ENCODE data around the gene PNMA6E.

The PNMA6E gene

DNA sequence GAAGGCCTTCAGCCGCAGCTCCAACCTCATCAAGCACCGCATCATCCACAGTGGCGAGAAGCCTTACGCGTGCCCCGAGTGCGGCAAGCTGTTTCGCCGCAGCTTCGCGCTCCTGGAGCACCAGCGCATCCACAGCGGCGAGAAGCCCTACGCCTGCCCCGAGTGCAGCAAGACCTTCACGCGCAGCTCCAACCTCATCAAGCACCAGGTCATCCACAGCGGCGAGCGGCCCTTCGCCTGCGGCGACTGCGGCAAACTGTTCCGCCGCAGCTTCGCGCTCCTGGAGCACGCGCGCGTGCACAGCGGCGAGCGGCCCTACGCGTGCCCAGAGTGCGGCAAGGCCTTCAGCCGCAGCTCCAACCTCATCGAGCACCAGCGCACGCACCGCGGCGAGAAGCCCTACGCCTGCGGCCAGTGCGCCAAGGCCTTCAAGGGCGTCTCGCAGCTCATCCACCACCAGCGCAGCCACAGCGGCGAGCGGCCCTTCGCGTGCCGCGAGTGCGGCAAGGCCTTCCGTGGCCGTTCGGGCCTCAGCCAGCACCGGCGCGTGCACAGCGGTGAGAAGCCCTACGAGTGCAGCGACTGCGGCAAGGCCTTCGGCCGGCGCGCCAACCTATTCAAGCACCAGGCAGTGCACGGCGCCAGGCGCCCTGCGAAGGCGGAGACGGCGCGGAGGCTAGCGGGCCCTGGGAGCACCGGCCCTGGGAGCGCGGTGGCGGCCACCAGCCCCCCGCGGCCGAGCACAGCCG, 19.9 kb upstream of the PNMA6E start:
- no peak overlapping the region for H3K9ac ChIP-seq (ENCODE audit: insufficient read length, low read depth)
- TF ChIP-seq YY1 (IDR thresholded peaks at IDR 0.05; ENCODE audit: insufficient read depth, insufficient read length) (no peak), ZNF274 (IDR thresholded peaks at IDR 0.05; ENCODE audit: low read depth, low read length) (no peak), SUZ12 (IDR thresholded peaks at IDR 0.05; ENCODE audit: extremely low read depth, insufficient read depth, insufficient read length) (no peak)
- H3K36me3 ChIP-seq (ENCODE audit: insufficient read depth, insufficient read length, low read length): no peaks in the 10 kb centered on the region
- no peaks in the 10 kb centered on the region for H3K9me3 ChIP-seq (ENCODE audit: insufficient read depth, low read length)
- H3K4me1 ChIP-seq (ENCODE audit: insufficient read depth, insufficient read length): no peaks in the 10 kb centered on the region
- no peak overlapping the region for H3K4me3 ChIP-seq (ENCODE audit: insufficient read length, low read depth)
- H3K27me3 ChIP-seq (ENCODE audit: insufficient read depth, insufficient read length): no peaks in the 10 kb centered on the region
- no peak for DNase-seq (ENCODE audit: low read depth, low spot score)

DNA sequence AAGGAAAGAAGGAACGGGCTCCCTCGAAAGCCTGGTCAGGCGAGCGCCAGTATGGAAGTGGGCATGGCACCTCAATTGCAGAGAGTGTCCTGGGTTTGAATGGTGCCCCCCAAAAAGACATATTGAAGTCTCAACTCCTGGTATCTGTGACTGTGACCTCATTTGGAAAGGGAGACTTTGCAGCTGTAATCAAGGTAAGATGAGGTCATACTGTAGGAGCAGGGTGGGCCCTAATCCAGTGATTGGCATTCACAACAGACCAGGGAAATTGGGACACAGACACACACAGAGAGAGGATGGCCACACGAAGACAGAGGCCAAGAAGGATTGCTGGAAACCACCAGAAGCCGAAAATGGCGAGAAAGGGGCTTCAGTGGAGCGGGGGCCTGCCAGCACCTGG, 16.5 kb upstream of the PNMA6E start:
- Histone ChIP-seq H3K4me3 (ENCODE audit: insufficient read length, low read depth) (no peak overlapping the region), H3K9me3 (ENCODE audit: insufficient read depth, low read length) (no peaks in the 10 kb centered on the region), H3K27me3 (ENCODE audit: insufficient read depth, insufficient read length) (peaks cover 1% of the 10 kb centered on the region)

DNA sequence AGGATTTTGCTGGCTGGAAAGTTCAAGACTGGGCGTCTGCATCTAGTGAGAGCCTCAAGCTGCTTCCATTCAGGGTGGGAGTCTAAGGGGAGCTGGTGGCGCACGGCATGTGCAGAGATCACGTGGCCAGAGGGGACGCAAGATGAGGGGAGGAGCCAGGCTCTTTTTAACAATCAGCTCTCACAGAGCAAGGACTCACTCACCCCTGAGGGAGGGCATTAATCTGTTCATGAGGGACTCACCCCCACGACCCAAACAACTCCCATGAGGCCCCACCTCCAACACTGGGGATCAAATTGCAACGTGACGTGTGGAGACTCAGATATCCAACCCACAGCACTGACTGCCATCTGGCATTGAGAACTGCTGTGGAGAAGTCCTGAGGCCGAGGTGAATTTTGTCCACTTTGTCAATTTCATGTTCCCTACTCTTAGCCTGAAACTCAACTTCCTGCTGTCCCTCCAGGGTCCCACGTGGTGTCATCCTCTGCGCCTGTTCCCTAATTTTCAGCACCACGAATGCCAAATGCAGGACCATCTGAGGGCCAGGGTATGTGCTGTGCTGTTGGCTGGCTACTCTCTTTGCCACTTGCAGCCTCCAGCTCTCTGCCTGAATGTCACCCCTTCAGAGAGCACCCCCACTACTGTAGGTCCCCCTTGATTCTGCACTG, 15.8 kb upstream of the PNMA6E start:
- Histone ChIP-seq H3K9me3 (ENCODE audit: insufficient read depth, low read length) (no peaks in the 10 kb centered on the region), H3K4me1 (ENCODE audit: insufficient read depth, insufficient read length) (no peaks in the 10 kb centered on the region), H3K36me3 (ENCODE audit: insufficient read depth, insufficient read length, low read length) (no peaks in the 10 kb centered on the region), H3K27me3 (ENCODE audit: insufficient read depth, insufficient read length) (peaks cover 8% of the 10 kb centered on the region), H3K9ac (ENCODE audit: insufficient read length, low read depth) (no peak overlapping the region), H3K4me3 (ENCODE audit: insufficient read length, low read depth) (no peak overlapping the region)
- TF ChIP-seq YY1 (IDR thresholded peaks at IDR 0.05; ENCODE audit: insufficient read depth, insufficient read length) (no peak), SUZ12 (IDR thresholded peaks at IDR 0.05; ENCODE audit: extremely low read depth, insufficient read depth, insufficient read length) (no peak), ZNF274 (IDR thresholded peaks at IDR 0.05; ENCODE audit: low read depth, low read length) (no peak)
- no peak for DNase-seq (ENCODE audit: low read depth, low spot score)

More for the DNA sequence above, 16.5 kb upstream of the PNMA6E start:
- Histone ChIP-seq H3K4me1 (ENCODE audit: insufficient read depth, insufficient read length) (no peaks in the 10 kb centered on the region), H3K9ac (ENCODE audit: insufficient read length, low read depth) (no peak overlapping the region), H3K36me3 (ENCODE audit: insufficient read depth, insufficient read length, low read length) (no peaks in the 10 kb centered on the region)
- no peak for DNase-seq (ENCODE audit: low read depth, low spot score)
- no peak for TF ChIP-seq ZNF274 (IDR thresholded peaks at IDR 0.05; ENCODE audit: low read depth, low read length)
- TF ChIP-seq SUZ12 (IDR thresholded peaks at IDR 0.05; ENCODE audit: extremely low read depth, insufficient read depth, insufficient read length): no peak
- TF ChIP-seq YY1 (IDR thresholded peaks at IDR 0.05; ENCODE audit: insufficient read depth, insufficient read length): no peak

GRCh38 chrX:153414856-153415510, 13.8 kb upstream of the PNMA6E start:
- H3K36me3 ChIP-seq (ENCODE audit: insufficient read depth, insufficient read length, low read length): no peaks in the 10 kb centered on the region
- H3K9me3 ChIP-seq (ENCODE audit: insufficient read depth, low read length): no peaks in the 10 kb centered on the region
- peaks cover 24% of the 10 kb centered on the region for H3K27me3 ChIP-seq (ENCODE audit: insufficient read depth, insufficient read length)
- H3K9ac ChIP-seq (ENCODE audit: insufficient read length, low read depth): no peak overlapping the region
- H3K4me1 ChIP-seq (ENCODE audit: insufficient read depth, insufficient read length): no peaks in the 10 kb centered on the region
- no peak overlapping the region for H3K4me3 ChIP-seq (ENCODE audit: insufficient read length, low read depth)
- no peak for DNase-seq (ENCODE audit: low read depth, low spot score)
- TF ChIP-seq YY1 (IDR thresholded peaks at IDR 0.05; ENCODE audit: insufficient read depth, insufficient read length) (no peak), ZNF274 (IDR thresholded peaks at IDR 0.05; ENCODE audit: low read depth, low read length) (no peak)

DNA sequence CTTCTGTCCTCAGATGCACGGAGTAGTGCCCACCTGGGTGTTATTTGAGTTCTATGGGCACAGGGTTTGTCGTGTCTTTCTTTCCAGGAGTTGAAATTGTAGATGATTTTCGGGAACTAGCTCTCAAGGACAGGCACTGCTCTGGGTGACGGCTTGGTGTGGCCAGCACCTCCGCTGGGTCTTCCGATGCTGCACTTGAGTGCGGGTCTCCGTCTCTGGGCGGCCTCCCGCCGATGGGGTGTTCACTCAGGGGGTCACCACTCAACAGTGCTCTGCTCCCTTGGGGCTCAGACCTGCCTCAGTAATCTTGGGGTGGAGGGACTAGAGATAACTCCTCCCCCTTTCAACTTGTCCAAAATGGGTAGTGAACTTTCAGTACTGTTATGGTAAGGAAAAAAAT, 12.6 kb upstream of the PNMA6E start:
- DNase-seq (ENCODE audit: low read depth, low spot score): no peak
- no peak for TF ChIP-seq YY1 (IDR thresholded peaks at IDR 0.05; ENCODE audit: insufficient read depth, insufficient read length)
- no peak for TF ChIP-seq SUZ12 (IDR thresholded peaks at IDR 0.05; ENCODE audit: extremely low read depth, insufficient read depth, insufficient read length)

GRCh38 chrX:153412746-153413720, 11.9 kb upstream of the PNMA6E start:
- peaks cover 2% of the 10 kb centered on the region for H3K4me1 ChIP-seq (ENCODE audit: insufficient read depth, insufficient read length)

More for the DNA sequence above, 12.6 kb upstream of the PNMA6E start:
- Histone ChIP-seq H3K9ac (ENCODE audit: insufficient read length, low read depth) (no peak overlapping the region), H3K4me1 (ENCODE audit: insufficient read depth, insufficient read length) (peaks cover under 1% of the 10 kb centered on the region), H3K9me3 (ENCODE audit: insufficient read depth, low read length) (no peaks in the 10 kb centered on the region), H3K27me3 (ENCODE audit: insufficient read depth, insufficient read length) (peaks cover 24% of the 10 kb centered on the region), H3K36me3 (ENCODE audit: insufficient read depth, insufficient read length, low read length) (no peaks in the 10 kb centered on the region), H3K4me3 (ENCODE audit: insufficient read length, low read depth) (no peak overlapping the region)

More at GRCh38 chrX:153412746-153413720, 11.9 kb upstream of the PNMA6E start:
- Histone ChIP-seq H3K36me3 (ENCODE audit: insufficient read depth, insufficient read length, low read length) (no peaks in the 10 kb centered on the region), H3K27me3 (ENCODE audit: insufficient read depth, insufficient read length) (peaks cover 24% of the 10 kb centered on the region), H3K4me3 (ENCODE audit: insufficient read length, low read depth) (no peak overlapping the region), H3K9me3 (ENCODE audit: insufficient read depth, low read length) (no peaks in the 10 kb centered on the region), H3K9ac (ENCODE audit: insufficient read length, low read depth) (no peak overlapping the region)
- TF ChIP-seq YY1 (IDR thresholded peaks at IDR 0.05; ENCODE audit: insufficient read depth, insufficient read length) (no peak), ZNF274 (IDR thresholded peaks at IDR 0.05; ENCODE audit: low read depth, low read length) (no peak), SUZ12 (IDR thresholded peaks at IDR 0.05; ENCODE audit: extremely low read depth, insufficient read depth, insufficient read length) (no peak)
- no peak for DNase-seq (ENCODE audit: low read depth, low spot score)
